Stimulated activated CD4-positive, alpha-beta T cell treated with anti-CD3 and anti-CD28 coated beads, Interleukin-4, amount 100 ng/mL, for 24 hours (primary cell): ENCODE data around the gene IL1F10.

Experiments used
- DNase-seq: peaks from one replicate; pipeline ENCODE4 v3.0.0-alpha.2; 2020

Gene IL1F10

GRCh38 chr2:113060396-113060795 lies 7.4 kb upstream of the IL1F10 start:
- no peak for DNase-seq

DNA sequence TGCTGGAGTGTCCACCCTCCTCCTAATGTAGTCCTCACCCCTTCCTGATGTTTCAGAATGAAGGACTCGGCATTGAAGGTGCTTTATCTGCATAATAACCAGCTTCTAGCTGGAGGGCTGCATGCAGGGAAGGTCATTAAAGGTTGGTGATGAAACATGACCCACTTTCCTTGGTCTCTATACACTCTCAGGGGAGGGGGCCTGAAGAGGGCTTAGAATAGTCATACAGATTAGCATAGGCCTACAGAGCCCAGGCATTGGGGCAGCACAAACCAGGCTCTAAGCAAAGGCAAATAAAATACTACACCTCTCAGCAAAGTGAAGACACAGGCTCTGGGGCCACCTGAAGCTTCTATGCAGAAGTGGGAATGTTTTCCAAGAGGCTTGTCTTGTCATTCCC lies 7.0 kb upstream of the IL1F10 start:
- no peak for DNase-seq

DNA sequence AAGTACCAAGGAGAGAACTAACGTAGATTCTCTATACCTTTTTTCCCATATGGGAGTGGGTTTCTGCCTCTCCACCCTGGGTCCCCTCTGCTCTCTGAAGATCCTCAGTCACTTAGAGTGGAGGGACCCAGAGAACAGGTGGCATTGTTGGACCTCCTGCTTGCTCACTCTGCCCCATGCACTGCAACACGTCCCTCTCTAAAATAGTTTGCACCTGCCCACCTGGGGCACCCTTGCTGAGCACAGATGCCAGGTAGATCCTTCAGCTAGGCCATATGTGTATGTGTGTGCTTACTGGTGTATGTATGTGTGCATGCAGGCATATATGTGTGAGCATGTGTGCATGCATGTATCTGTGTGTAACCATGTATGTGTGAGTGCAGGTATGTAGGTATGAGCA lies 6.5 kb upstream of the IL1F10 start:
- no peak for DNase-seq

DNA sequence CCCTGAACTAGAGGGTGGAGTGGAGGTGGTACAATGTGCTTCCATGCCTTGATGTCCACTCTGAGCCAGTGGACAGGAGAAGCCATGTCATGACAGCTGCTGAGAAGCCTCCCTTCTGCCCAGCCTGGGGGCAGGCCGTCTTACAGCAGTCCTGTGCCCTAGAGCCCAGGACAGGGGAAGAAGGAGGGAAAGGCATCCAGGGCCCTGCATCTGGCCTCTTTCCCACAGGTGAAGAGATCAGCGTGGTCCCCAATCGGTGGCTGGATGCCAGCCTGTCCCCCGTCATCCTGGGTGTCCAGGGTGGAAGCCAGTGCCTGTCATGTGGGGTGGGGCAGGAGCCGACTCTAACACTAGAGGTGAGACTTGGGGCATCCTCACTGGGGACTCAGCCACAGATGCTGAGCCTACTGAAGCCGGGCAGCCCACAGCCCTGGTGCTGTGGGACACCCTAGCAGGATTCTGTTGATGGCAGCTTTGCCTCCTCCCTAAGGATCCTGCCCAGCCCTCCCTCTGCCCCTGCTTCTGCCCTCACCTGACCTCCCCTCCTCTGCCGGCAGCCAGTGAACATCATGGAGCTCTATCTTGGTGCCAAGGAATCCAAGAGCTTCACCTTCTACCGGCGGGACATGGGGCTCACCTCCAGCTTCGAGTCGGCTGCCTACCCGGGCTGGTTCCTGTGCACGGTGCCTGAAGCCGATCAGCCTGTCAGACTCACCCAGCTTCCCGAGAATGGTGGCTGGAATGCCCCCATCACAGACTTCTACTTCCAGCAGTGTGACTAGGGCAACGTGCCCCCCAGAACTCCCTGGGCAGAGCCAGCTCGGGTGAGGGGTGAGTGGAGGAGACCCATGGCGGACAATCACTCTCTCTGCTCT lies 5.6 kb upstream of the IL1F10 start:
- DNase-seq = no peak

- DNase-seq = no peak
Measured at GRCh38 chr2:113064281-113064680, 3.5 kb upstream of the IL1F10 start.

DNA sequence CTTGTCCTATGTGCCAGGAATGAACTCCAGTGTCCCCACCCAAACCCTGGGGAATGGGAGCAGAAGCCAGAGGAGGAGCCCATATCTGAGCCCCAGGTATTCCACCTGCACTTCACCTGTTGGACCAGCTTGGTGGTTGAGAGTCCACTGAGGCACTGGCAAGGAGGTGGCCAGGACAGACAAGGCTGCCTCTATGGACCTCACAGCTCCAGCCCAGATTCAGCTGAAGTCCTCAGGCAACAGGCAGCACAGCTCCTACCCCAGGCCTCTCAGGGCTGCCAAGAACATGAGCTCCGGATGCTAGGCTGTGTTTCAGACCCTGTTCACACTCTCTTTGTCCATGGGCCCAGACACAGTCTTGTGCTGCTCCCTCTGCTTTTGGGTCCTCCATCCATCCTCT lies 2.9 kb upstream of the IL1F10 start:
- no peak for DNase-seq

GRCh38 chr2:113068249-113068648 lies 479 bp downstream of the IL1F10 start:
- DNase-seq = no peak

GRCh38 chr2:113068706-113069485 lies 1.1 kb downstream of the IL1F10 start:
- no peak for DNase-seq

- no peak for DNase-seq
Measured at GRCh38 chr2:113069676-113070605, 2.2 kb downstream of the IL1F10 start.

- DNase-seq = no peak
Measured at GRCh38 chr2:113070606-113070975, 2.8 kb downstream of the IL1F10 start.

- DNase-seq = no peak
Measured at GRCh38 chr2:113072584-113072983, 4.8 kb downstream of the IL1F10 start.

DNA sequence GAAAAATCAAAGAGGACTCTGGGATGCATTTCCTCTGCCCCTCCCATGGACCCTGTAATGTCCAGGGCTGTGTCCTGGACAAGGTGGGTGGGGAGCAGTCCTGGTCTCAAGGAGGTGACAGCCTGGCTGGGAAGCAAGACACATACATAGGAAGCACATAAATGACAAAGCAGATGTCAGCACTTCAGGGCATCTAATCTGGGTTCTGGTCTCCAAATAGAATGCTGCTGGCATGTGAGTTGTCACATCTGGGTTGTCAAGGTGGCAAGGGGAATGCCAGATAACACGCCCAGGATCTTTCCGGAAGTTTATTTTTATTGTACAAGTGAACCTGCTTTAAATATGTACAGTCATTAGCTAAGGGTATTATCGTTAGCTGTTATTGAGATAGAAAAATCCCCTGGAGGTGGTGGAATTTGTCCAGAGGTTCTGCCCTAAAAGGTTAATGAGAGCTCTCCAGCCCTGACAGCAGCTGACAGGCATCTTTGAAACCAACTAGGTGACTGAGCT lies 5.6 kb downstream of the IL1F10 start:
- DNase-seq = no peak

DNA sequence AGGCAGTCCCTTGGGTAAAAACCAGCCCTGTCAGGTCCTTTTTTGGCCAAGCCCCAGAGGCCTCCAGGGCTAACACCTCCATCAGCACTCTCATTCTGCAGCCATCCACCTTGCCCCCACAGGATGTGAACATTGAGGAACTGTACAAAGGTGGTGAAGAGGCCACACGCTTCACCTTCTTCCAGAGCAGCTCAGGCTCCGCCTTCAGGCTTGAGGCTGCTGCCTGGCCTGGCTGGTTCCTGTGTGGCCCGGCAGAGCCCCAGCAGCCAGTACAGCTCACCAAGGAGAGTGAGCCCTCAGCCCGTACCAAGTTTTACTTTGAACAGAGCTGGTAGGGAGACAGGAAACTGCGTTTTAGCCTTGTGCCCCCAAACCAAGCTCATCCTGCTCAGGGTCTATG lies 7.3 kb downstream of the IL1F10 start:
- DNase-seq = no peak

- DNase-seq = no peak
Measured at GRCh38 chr2:113075600-113075999, 7.8 kb downstream of the IL1F10 start.

- no peak for DNase-seq
Measured at GRCh38 chr2:113076954-113077669, 9.3 kb downstream of the IL1F10 start.

GRCh38 chr2:113077921-113078320 lies 10.2 kb downstream of the IL1F10 start:
- no peak for DNase-seq

- no peak for DNase-seq
Measured at GRCh38 chr2:113078350-113078839, 10.6 kb downstream of the IL1F10 start.

GRCh38 chr2:113079131-113079530 lies 11.4 kb downstream of the IL1F10 start:
- DNase-seq = no peak

- DNase-seq = peak; percentile 56
Measured at GRCh38 chr2:113080134-113080533, 12.4 kb downstream of the IL1F10 start.

DNA sequence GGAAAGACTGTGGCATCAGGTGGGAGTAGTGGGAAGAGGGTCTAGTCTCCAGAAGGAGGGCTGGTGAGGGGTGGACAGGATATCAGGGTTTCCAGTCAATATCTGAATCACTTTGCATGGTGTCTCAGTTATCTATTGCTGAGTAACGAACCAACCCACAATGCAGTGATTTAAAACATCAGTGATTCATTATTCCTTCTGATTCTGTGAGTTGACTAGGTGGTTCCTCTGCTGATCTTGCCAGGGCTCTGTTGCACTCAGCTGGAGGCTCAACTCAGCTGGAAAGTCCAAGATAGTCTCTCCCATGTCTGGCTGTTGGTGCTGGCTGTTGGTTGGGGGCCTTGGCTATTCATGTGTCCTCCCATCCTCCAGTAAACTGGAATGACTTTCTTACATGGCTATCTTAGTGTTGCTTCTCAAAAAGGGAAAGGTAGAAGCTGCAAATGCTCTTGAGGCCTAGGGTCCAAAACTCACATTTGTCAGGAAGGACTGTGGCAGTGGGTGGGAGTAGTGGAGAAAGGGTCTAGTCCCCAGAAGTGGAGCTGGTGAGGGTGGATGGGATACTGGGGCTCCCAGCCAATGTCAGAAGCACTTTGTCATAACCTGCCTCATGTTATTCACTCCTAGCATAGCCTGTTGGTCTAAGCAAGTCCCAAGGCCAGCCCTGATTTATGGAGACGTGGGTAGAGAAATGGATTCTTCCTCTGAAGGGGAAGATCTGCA lies 13.9 kb downstream of the IL1F10 start:
- DNase-seq = no peak

DNA sequence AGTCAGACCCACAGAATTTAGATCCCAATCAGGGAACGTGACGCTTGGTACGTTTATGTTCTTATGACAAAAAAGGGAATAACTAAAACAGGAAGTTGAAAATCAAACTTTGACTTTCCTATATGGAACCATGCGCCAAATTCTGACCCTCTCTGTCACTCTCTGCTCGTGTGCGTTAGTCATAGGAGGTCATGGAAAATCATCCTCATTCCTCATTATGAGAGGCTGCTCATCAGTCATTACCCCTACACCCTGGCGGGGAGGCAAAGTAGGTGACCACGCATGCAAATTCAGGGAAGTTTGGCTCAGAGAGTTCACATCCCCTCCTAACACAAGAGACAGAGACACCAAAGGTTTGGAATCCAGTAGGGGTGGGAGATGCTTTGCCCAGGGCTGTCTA lies 15.5 kb downstream of the IL1F10 start:
- peak; percentile 29 for DNase-seq
